GM19328 (cell line): Measurements from ENCODE around the gene ABCB4.

ENCODE experiments used
- ATAC-seq: cut with Tn5 transposase; IDR thresholded peaks from one replicate; pipeline ENCODE4 v1.9.1; 2021; ENCODE audit warnings: mild to moderate bottlenecking, moderate library complexity; ENCODE audit not compliant: unreplicated experiment

Gene ABCB4

GRCh38 chr7:87359366-87359765 is 116.1 kb downstream of the ABCB4 start:
- ATAC-seq, result no peak

- ATAC-seq, result no peak
These were observed 119.0 kb downstream of the ABCB4 start for GRCh38 chr7:87356448-87356847.

DNA sequence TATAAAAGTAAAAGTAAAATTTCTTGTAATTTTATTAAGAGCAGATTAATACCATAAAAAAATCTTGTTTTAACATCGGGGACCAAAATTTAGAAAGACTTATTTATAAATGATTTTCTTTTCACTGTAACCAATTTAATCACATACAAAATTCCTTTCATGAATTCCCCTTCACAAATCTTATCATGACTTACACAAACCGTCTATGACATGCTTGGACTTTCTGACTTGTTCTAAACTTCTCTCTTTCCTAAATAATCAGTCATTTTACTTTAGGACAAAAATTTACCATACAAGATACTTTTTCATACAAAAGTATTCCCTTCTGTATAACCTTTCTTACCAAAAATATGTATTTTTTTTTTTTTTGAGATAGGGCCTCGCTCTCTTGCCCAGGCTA is 120.7 kb downstream of the ABCB4 start:
- ATAC-seq, result no peak
